ENCODE measurements around the gene PGC.

PGC gene

GRCh38 chr6:41743406-41744235 lies 3.6 kb downstream of the PGC start:
- no peak for DNase-seq

GRCh38 chr6:41741625-41742490 lies 5.3 kb downstream of the PGC start:
- DNase-seq: no peak

- no peak for DNase-seq
Measured at GRCh38 chr6:41740366-41741162, 6.6 kb downstream of the PGC start.

GRCh38 chr6:41739041-41739440 lies 8.2 kb downstream of the PGC start:
- DNase-seq: no peak

- DNase-seq: no peak
Measured at GRCh38 chr6:41737591-41738130, 9.5 kb downstream of the PGC start.

GRCh38 chr6:41736800-41737555 lies 10.2 kb downstream of the PGC start:
- no peak for DNase-seq

GRCh38 chr6:41736186-41736733 lies 10.9 kb downstream of the PGC start:
- DNase-seq: no peak

GRCh38 chr6:41735427-41736185 lies 11.6 kb downstream of the PGC start, which contains the start of gene TFEB:
Gene TFEB, minus strand, starts transcription at chr6:41735608. Its CDS starts 44,395 bp downstream, at chr6:41691213.
- DNase-seq: peak; percentile 84

GRCh38 chr6:41734666-41735426 lies 12.4 kb downstream of the PGC start:
- peak; percentile 7 for DNase-seq

GRCh38 chr6:41733707-41734665 lies 13.2 kb downstream of the PGC start:
- DNase-seq: peak; percentile 33

GRCh38 chr6:41733360-41733706 lies 13.9 kb downstream of the PGC start:
- no peak for DNase-seq

- no peak for DNase-seq
Measured at GRCh38 chr6:41732591-41733359, 14.4 kb downstream of the PGC start.

GRCh38 chr6:41732149-41732548 lies 15.0 kb downstream of the PGC start:
- no peak for DNase-seq

GRCh38 chr6:41731561-41732086 lies 15.6 kb downstream of the PGC start:
- no peak for DNase-seq

GRCh38 chr6:41730531-41731436 lies 16.4 kb downstream of the PGC start:
- no peak for DNase-seq

GRCh38 chr6:41729624-41730023 lies 17.6 kb downstream of the PGC start:
- DNase-seq: no peak

GRCh38 chr6:41728954-41729353 lies 18.2 kb downstream of the PGC start:
- DNase-seq: no peak
